Endothelial cell (in vitro differentiated cells): ENCODE data around the gene GATA5. TPM values are rescaled to one million over a fixed set of nuclear protein-coding genes. Genes with fewer than 3 reads are reported as not detected.
A peak's percentile ranks its signal among the peaks of the same experiment; 100 is the strongest.

Experiments used
- DNase-seq: peaks from one replicate; pipeline ENCODE4 v3.0.0; 2021; ENCODE audit warnings: low spot score
- H3K27ac Mint-ChIP-seq: one replicate; pipeline ENCODE4 v1.8.0; 2021; ENCODE audit warnings: mixed read lengths, inconsistent platforms; ENCODE audit not compliant: unreplicated experiment
- H3K27me3 Mint-ChIP-seq: one replicate; pipeline ENCODE4 v1.8.0; 2021; ENCODE audit warnings: mild to moderate bottlenecking, moderate library complexity, mixed read lengths, inconsistent platforms; ENCODE audit not compliant: unreplicated experiment
- H3K36me3 Mint-ChIP-seq: one replicate; pipeline ENCODE4 v1.8.0; 2021; ENCODE audit warnings: mild to moderate bottlenecking, low read depth, mixed read lengths, inconsistent platforms; ENCODE audit not compliant: unreplicated experiment
- H3K4me1 Mint-ChIP-seq: one replicate; pipeline ENCODE4 v1.8.0; 2021; ENCODE audit warnings: mild to moderate bottlenecking, mixed read lengths, inconsistent platforms; ENCODE audit not compliant: unreplicated experiment
- H3K4me3 Mint-ChIP-seq: one replicate; pipeline ENCODE4 v1.8.0; 2021; ENCODE audit warnings: mild to moderate bottlenecking, mixed read lengths, inconsistent platforms; ENCODE audit not compliant: unreplicated experiment
- H3K9me3 Mint-ChIP-seq: one replicate; pipeline ENCODE4 v1.8.0; 2021; ENCODE audit warnings: mixed read lengths, inconsistent platforms; ENCODE audit not compliant: unreplicated experiment
- CTCF ChIP-seq: fragments of 200-600 bp; sonication (generic); IDR thresholded peaks from one replicate; pipeline ENCODE4 v1.5.0; 2021; ENCODE audit warnings: antibody characterized with exemption; ENCODE audit not compliant: unreplicated experiment
- total RNA-seq: library from RNA; stranded (reverse); fragmentation: NEBNext Ultra II Directional; extraction: Animal tissue kit (Norgen Biotek cat#: 25700); gene quantifications from one replicate; pipeline ENCODE4 v1.2.1, GENCODE V29; 2021; ENCODE audit not compliant: unreplicated experiment

The GATA5 gene
- total RNA-seq, 1 donor from 2014 or later = not detected

- TF ChIP-seq CTCF = no peak
- Mint-ChIP-seq H3K4me3 (no peak overlapping the region), H3K4me1 (no peaks in the 10 kb centered on the region), H3K27me3 (peaks cover 9% of the 10 kb centered on the region), H3K9me3 (no peaks in the 10 kb centered on the region), H3K27ac (no peak overlapping the region), H3K36me3 (no peaks in the 10 kb centered on the region)
- DNase-seq = no peak
Measured at GRCh38 chr20:62460678-62461077, 15.1 kb downstream of the GATA5 start.

GRCh38 chr20:62459488-62459887 is 16.3 kb downstream of the GATA5 start:
- no peaks in the 10 kb centered on the region for H3K9me3 Mint-ChIP-seq
- H3K36me3 Mint-ChIP-seq = no peaks in the 10 kb centered on the region
- H3K27me3 Mint-ChIP-seq = peaks cover 12% of the 10 kb centered on the region
- H3K4me3 Mint-ChIP-seq = no peak overlapping the region
- H3K27ac Mint-ChIP-seq = no peak overlapping the region
- no peak for TF ChIP-seq CTCF
- DNase-seq = no peak
- H3K4me1 Mint-ChIP-seq = no peaks in the 10 kb centered on the region

GRCh38 chr20:62458275-62459251 is 17.2 kb downstream of the GATA5 start:
- Mint-ChIP-seq H3K9me3 (no peaks in the 10 kb centered on the region), H3K27me3 (peaks cover 10% of the 10 kb centered on the region), H3K4me1 (no peaks in the 10 kb centered on the region), H3K4me3 (no peak overlapping the region), H3K36me3 (no peaks in the 10 kb centered on the region), H3K27ac (no peak overlapping the region)
- no peak for DNase-seq
- no peak for TF ChIP-seq CTCF

GRCh38 chr20:62457831-62458230 is 18.0 kb downstream of the GATA5 start:
- no peaks in the 10 kb centered on the region for H3K4me1 Mint-ChIP-seq
- no peak for DNase-seq
- peaks cover 9% of the 10 kb centered on the region for H3K27me3 Mint-ChIP-seq
- H3K9me3 Mint-ChIP-seq = no peaks in the 10 kb centered on the region
- TF ChIP-seq CTCF = no peak
- no peak overlapping the region for H3K27ac Mint-ChIP-seq
- no peaks in the 10 kb centered on the region for H3K36me3 Mint-ChIP-seq
- peak overlapping the region; percentile 56 for H3K4me3 Mint-ChIP-seq

- Mint-ChIP-seq H3K4me1 (no peaks in the 10 kb centered on the region), H3K36me3 (no peaks in the 10 kb centered on the region), H3K9me3 (no peaks in the 10 kb centered on the region), H3K4me3 (no peak overlapping the region), H3K27ac (no peak overlapping the region), H3K27me3 (peaks cover 9% of the 10 kb centered on the region)
- TF ChIP-seq CTCF = no peak
- DNase-seq = no peak
Measured at GRCh38 chr20:62457098-62457497, 18.7 kb downstream of the GATA5 start.
